Measurements from ENCODE around the gene CAMTA1. TPM values are rescaled to one million over a fixed set of nuclear protein-coding genes. Genes with fewer than 3 reads are reported as not detected.
A peak's percentile ranks its signal among the peaks of the same experiment; 100 is the strongest.

CAMTA1 gene
- total and polyA plus RNA-seq, 9 of the 15 experiments (the other 6 are each of a cell fraction or from before 2014, with no cell fraction given), result 43.9 to 161 (median 65.9) TPM

DNA sequence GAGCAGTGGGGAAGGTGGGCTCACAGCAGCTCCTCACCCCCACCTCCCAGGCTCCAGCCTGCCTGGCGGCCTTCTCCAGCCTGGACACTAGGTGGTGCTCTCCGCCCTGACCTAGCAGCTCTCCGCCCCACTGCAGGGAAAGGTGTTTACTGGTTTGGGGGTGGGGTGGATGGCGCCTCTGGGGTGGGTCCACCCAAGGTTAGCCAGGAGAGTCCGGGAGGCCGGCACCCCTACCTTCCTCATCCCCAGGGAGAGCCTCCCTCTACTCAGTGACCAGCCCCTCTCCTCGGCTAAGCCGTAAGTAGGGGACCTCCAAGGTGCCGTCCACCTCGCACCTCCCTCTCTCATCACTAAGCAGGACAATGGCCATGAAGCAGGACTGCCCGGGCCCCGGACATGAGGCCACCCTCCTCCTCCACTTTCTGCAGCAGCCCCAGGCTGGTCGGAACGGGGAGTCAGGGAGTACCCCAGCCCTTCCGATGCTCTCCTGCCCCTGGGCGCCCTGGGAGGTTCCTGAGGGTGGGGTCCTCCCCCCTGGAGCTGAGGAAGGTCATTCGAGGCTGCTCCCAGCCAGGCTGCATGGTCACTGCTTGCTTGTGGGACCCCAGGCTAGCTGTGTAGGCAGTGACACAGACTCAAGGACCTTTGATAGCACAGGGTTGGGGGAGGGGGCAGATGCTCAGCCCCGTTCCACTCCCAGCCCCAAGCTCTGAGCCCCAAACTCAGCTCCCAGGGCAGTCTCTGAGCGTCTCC lies 884.5 kb downstream of the CAMTA1 start (continued):
- TF ChIP-seq ZNF3 (CRISPR knock-in tag; IDR thresholded peaks at IDR 0.05) (no peak), ARID2 (IDR thresholded peaks at IDR 0.05) (no peak), TBP (optimal IDR thresholded peaks at IDR 0.05; ENCODE audit: low read depth, low read length) (no peak), ZNF12 (CRISPR knock-in tag; IDR thresholded peaks at IDR 0.05) (no peak), RBM25 (IDR thresholded peaks at IDR 0.05; ENCODE audit: low read depth, low read length, severe bottlenecking) (no peak), CBX5 (IDR thresholded peaks at IDR 0.05; ENCODE audit: borderline replicate concordance, low read depth) (no peak), EGR1 (conservative IDR thresholded peaks at IDR 0.05) (peak; percentile 55), CC2D1A (IDR thresholded peaks at IDR 0.05) (peak; percentile 45; the same call in 1 of the 2 replicates), LARP7 (IDR thresholded peaks at IDR 0.05) (no peak), SRSF1 (IDR thresholded peaks at IDR 0.05; ENCODE audit: low read depth, low read length) (no peak), VEZF1 (CRISPR knock-in tag; IDR thresholded peaks at IDR 0.05) (peak; percentile 71), DEAF1 (CRISPR knock-in tag; IDR thresholded peaks at IDR 0.05) (no peak; the same call in 1 of the 2 replicates), MAZ (CRISPR knock-in tag; conservative IDR thresholded peaks at IDR 0.05 in 1 of 2, IDR thresholded peaks at IDR 0.05 in 1 of 2) (peak; percentile 31 to 46; a peak in 1 of 4 replicates), HMGN3 (IDR thresholded peaks at IDR 0.05; ENCODE audit: borderline replicate concordance, extremely low read depth, insufficient read length, low read depth, low read length) (no peak), POLR2AphosphoS5 (IDR thresholded peaks at IDR 0.05; ENCODE audit: control insufficient read depth, insufficient read depth, low read depth, low read length) (no peak)
- TF ChIP-seq, protein P1, sequence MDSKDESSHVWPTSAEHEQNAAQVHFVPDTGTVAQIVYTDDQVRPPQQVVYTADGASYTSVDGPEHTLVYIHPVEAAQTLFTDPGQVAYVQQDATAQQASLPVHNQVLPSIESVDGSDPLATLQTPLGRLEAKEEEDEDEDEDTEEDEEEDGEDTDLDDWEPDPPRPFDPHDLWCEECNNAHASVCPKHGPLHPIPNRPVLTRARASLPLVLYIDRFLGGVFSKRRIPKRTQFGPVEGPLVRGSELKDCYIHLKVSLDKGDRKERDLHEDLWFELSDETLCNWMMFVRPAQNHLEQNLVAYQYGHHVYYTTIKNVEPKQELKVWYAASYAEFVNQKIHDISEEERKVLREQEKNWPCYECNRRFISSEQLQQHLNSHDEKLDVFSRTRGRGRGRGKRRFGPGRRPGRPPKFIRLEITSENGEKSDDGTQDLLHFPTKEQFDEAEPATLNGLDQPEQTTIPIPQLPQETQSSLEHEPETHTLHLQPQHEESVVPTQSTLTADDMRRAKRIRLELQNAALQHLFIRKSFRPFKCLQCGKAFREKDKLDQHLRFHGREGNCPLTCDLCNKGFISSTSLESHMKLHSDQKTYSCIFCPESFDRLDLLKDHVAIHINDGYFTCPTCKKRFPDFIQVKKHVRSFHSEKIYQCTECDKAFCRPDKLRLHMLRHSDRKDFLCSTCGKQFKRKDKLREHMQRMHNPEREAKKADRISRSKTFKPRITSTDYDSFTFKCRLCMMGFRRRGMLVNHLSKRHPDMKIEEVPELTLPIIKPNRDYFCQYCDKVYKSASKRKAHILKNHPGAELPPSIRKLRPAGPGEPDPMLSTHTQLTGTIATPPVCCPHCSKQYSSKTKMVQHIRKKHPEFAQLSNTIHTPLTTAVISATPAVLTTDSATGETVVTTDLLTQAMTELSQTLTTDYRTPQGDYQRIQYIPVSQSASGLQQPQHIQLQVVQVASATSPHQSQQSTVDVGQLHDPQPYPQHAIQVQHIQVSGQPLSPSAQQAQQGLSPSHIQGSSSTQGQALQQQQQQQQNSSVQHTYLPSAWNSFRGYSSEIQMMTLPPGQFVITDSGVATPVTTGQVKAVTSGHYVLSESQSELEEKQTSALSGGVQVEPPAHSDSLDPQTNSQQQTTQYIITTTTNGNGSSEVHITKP (IDR thresholded peaks at IDR 0.05; ENCODE audit: partially characterized antibody), result no peak
- TF ChIP-seq, protein P2, sequence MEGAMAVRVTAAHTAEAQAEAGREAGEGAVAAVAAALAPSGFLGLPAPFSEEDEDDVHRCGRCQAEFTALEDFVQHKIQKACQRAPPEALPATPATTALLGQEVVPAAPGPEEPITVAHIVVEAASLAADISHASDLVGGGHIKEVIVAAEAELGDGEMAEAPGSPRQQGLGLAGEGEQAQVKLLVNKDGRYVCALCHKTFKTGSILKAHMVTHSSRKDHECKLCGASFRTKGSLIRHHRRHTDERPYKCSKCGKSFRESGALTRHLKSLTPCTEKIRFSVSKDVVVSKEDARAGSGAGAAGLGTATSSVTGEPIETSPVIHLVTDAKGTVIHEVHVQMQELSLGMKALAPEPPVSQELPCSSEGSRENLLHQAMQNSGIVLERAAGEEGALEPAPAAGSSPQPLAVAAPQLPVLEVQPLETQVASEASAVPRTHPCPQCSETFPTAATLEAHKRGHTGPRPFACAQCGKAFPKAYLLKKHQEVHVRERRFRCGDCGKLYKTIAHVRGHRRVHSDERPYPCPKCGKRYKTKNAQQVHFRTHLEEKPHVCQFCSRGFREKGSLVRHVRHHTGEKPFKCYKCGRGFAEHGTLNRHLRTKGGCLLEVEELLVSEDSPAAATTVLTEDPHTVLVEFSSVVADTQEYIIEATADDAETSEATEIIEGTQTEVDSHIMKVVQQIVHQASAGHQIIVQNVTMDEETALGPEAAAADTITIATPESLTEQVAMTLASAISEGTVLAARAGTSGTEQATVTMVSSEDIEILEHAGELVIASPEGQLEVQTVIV (CRISPR knock-in tag; IDR thresholded peaks at IDR 0.05; ENCODE audit: borderline replicate concordance), result no peak
